ENCODE measurements around the gene TMCC1. TPM values are rescaled to one million over a fixed set of nuclear protein-coding genes. Genes with fewer than 3 reads are reported as not detected.
A peak's percentile ranks its signal among the peaks of the same experiment; 100 is the strongest.

The TMCC1 gene
- total and polyA plus RNA-seq, 2 donors: 12.2 to 24.5 TPM

GRCh38 chr3:129632556-129632955 is 261.0 kb downstream of the TMCC1 start:
- no peaks in the 10 kb centered on the region for H3K9me3 ChIP-seq (ENCODE audit: control insufficient read depth in 2 of 2, insufficient read depth in 1 of 2, low read length in 1 of 2)
- peaks cover 0 to 7% of the 10 kb centered on the region in 2 donors for H3K4me1 ChIP-seq (ENCODE audit: control insufficient read depth in 2 of 2, insufficient read depth in 2 of 2, low read length in 2 of 2)
- WGBS: 97% methylated on average over 11 of the region's 11 CpGs
- no peak overlapping the region for H3K27ac ChIP-seq (ENCODE audit: low read depth in 1 of 2, low read length in 1 of 2)
- no peaks in the 10 kb centered on the region for H3K36me3 ChIP-seq (ENCODE audit: control insufficient read depth in 2 of 2, insufficient read depth in 2 of 2, low read length in 1 of 2)
- no peak for DNase-seq (ENCODE audit: low read depth in 6 of 9, low spot score in 9 of 9)
- H3K27me3 ChIP-seq (ENCODE audit: control insufficient read depth in 2 of 2, insufficient read depth in 1 of 2, low read length in 1 of 2): peaks cover 0 to 6% of the 10 kb centered on the region in 2 donors
- H3K4me3 ChIP-seq (ENCODE audit: low read length in 2 of 2): no peak overlapping the region

- no peak for DNase-seq (ENCODE audit: low read depth in 6 of 9, low spot score in 9 of 9)
- Histone ChIP-seq H3K27me3 (ENCODE audit: control insufficient read depth in 2 of 2, insufficient read depth in 1 of 2, low read length in 1 of 2) (peaks cover 0 to 11% of the 10 kb centered on the region in 2 donors), H3K4me1 (ENCODE audit: control insufficient read depth in 2 of 2, insufficient read depth in 2 of 2, low read length in 2 of 2) (peaks cover 0 to 12% of the 10 kb centered on the region in 2 donors), H3K4me3 (ENCODE audit: low read length in 2 of 2) (no peak overlapping the region), H3K36me3 (ENCODE audit: control insufficient read depth in 2 of 2, insufficient read depth in 2 of 2, low read length in 1 of 2) (no peaks in the 10 kb centered on the region), H3K27ac (ENCODE audit: low read depth in 1 of 2, low read length in 1 of 2) (no peak overlapping the region), H3K9me3 (ENCODE audit: control insufficient read depth in 2 of 2, insufficient read depth in 1 of 2, low read length in 1 of 2) (no peaks in the 10 kb centered on the region)
- 96% methylated on average over 9 of the region's 9 CpGs for WGBS
Observed at GRCh38 chr3:129632056-129632455, 261.5 kb downstream of the TMCC1 start.

- Histone ChIP-seq H3K27me3 (ENCODE audit: control insufficient read depth in 2 of 2, insufficient read depth in 1 of 2, low read length in 1 of 2) (peaks cover 0 to 14% of the 10 kb centered on the region in 2 donors), H3K27ac (ENCODE audit: low read depth in 1 of 2, low read length in 1 of 2) (no peak overlapping the region), H3K4me3 (ENCODE audit: low read length in 2 of 2) (no peak overlapping the region), H3K9me3 (ENCODE audit: control insufficient read depth in 2 of 2, insufficient read depth in 1 of 2, low read length in 1 of 2) (no peaks in the 10 kb centered on the region), H3K36me3 (ENCODE audit: control insufficient read depth in 2 of 2, insufficient read depth in 2 of 2, low read length in 1 of 2) (no peaks in the 10 kb centered on the region), H3K4me1 (ENCODE audit: control insufficient read depth in 2 of 2, insufficient read depth in 2 of 2, low read length in 2 of 2) (peaks cover 6 to 37% of the 10 kb centered on the region in 2 donors)
- 84% methylated on average over 6 of the region's 6 CpGs for WGBS
- no peak for DNase-seq (ENCODE audit: low read depth in 6 of 9, low spot score in 9 of 9)
Observed at GRCh38 chr3:129629011-129629410, 264.5 kb downstream of the TMCC1 start.

GRCh38 chr3:129628169-129628522 is 265.4 kb downstream of the TMCC1 start:
- H3K4me1 ChIP-seq (ENCODE audit: control insufficient read depth in 2 of 2, insufficient read depth in 2 of 2, low read length in 2 of 2): peaks cover 6 to 40% of the 10 kb centered on the region in 2 donors
- DNase-seq (ENCODE audit: low read depth in 6 of 9, low spot score in 9 of 9): no peak
- H3K27me3 ChIP-seq (ENCODE audit: control insufficient read depth in 2 of 2, insufficient read depth in 1 of 2, low read length in 1 of 2): peaks cover 0 to 14% of the 10 kb centered on the region in 2 donors
- H3K36me3 ChIP-seq (ENCODE audit: control insufficient read depth in 2 of 2, insufficient read depth in 2 of 2, low read length in 1 of 2): no peaks in the 10 kb centered on the region
- peak overlapping the region; percentile 52 to 65 for H3K4me3 ChIP-seq (ENCODE audit: low read length in 2 of 2)
- 22% methylated on average over 9 of the region's 9 CpGs for WGBS
- H3K9me3 ChIP-seq (ENCODE audit: control insufficient read depth in 2 of 2, insufficient read depth in 1 of 2, low read length in 1 of 2): no peaks in the 10 kb centered on the region
- no peak overlapping the region for H3K27ac ChIP-seq (ENCODE audit: low read depth in 1 of 2, low read length in 1 of 2)

- Histone ChIP-seq H3K27me3 (ENCODE audit: control insufficient read depth in 2 of 2, insufficient read depth in 1 of 2, low read length in 1 of 2) (peaks cover 0 to 14% of the 10 kb centered on the region in 2 donors), H3K27ac (ENCODE audit: low read depth in 1 of 2, low read length in 1 of 2) (peak overlapping the region; percentile 44 to 56), H3K9me3 (ENCODE audit: control insufficient read depth in 2 of 2, insufficient read depth in 1 of 2, low read length in 1 of 2) (no peaks in the 10 kb centered on the region), H3K4me1 (ENCODE audit: control insufficient read depth in 2 of 2, insufficient read depth in 2 of 2, low read length in 2 of 2) (peaks cover 6 to 40% of the 10 kb centered on the region in 2 donors), H3K4me3 (ENCODE audit: low read length in 2 of 2) (peak overlapping the region; percentile 52 to 65), H3K36me3 (ENCODE audit: control insufficient read depth in 2 of 2, insufficient read depth in 2 of 2, low read length in 1 of 2) (no peaks in the 10 kb centered on the region)
- 1% methylated on average over 38 of the region's 38 CpGs for WGBS
- peak; percentile 49 to 88 (median 67) for DNase-seq (ENCODE audit: low read depth in 6 of 9, low spot score in 9 of 9)
Observed at GRCh38 chr3:129627350-129628168, 266.0 kb downstream of the TMCC1 start.

GRCh38 chr3:129626744-129627349 is 266.7 kb downstream of the TMCC1 start:
- Histone ChIP-seq H3K36me3 (ENCODE audit: control insufficient read depth in 2 of 2, insufficient read depth in 2 of 2, low read length in 1 of 2) (no peaks in the 10 kb centered on the region), H3K27ac (ENCODE audit: low read depth in 1 of 2, low read length in 1 of 2) (peak overlapping the region; percentile 33 to 44), H3K9me3 (ENCODE audit: control insufficient read depth in 2 of 2, insufficient read depth in 1 of 2, low read length in 1 of 2) (no peaks in the 10 kb centered on the region), H3K27me3 (ENCODE audit: control insufficient read depth in 2 of 2, insufficient read depth in 1 of 2, low read length in 1 of 2) (peaks cover 0 to 14% of the 10 kb centered on the region in 2 donors), H3K4me3 (ENCODE audit: low read length in 2 of 2) (peak overlapping the region; percentile 52 to 65), H3K4me1 (ENCODE audit: control insufficient read depth in 2 of 2, insufficient read depth in 2 of 2, low read length in 2 of 2) (peaks cover 6 to 44% of the 10 kb centered on the region in 2 donors)
- peak in 5 of 9 donors; percentile 40 to 76 (median 63) for DNase-seq (ENCODE audit: low read depth in 6 of 9, low spot score in 9 of 9)
- WGBS: under 1% methylated on average over 49 of the region's 49 CpGs

GRCh38 chr3:129625072-129625874 is 268.2 kb downstream of the TMCC1 start:
- no peak for DNase-seq (ENCODE audit: low read depth in 6 of 9, low spot score in 9 of 9)
- Histone ChIP-seq H3K36me3 (ENCODE audit: control insufficient read depth in 2 of 2, insufficient read depth in 2 of 2, low read length in 1 of 2) (no peaks in the 10 kb centered on the region), H3K27ac (ENCODE audit: low read depth in 1 of 2, low read length in 1 of 2) (no peak overlapping the region), H3K9me3 (ENCODE audit: control insufficient read depth in 2 of 2, insufficient read depth in 1 of 2, low read length in 1 of 2) (no peaks in the 10 kb centered on the region), H3K4me3 (ENCODE audit: low read length in 2 of 2) (no peak overlapping the region), H3K4me1 (ENCODE audit: control insufficient read depth in 2 of 2, insufficient read depth in 2 of 2, low read length in 2 of 2) (peaks cover 6 to 44% of the 10 kb centered on the region in 2 donors), H3K27me3 (ENCODE audit: control insufficient read depth in 2 of 2, insufficient read depth in 1 of 2, low read length in 1 of 2) (peaks cover 0 to 14% of the 10 kb centered on the region in 2 donors)
- WGBS: 89% methylated on average over 12 of the region's 12 CpGs

- no peak overlapping the region for H3K27ac ChIP-seq (ENCODE audit: low read depth in 1 of 2, low read length in 1 of 2)
- DNase-seq (ENCODE audit: low read depth in 6 of 9, low spot score in 9 of 9): no peak
Observed at GRCh38 chr3:129624347-129625071, 269.0 kb downstream of the TMCC1 start.

More at GRCh38 chr3:129624347-129625071, 269.0 kb downstream of the TMCC1 start:
- Histone ChIP-seq H3K4me3 (ENCODE audit: low read length in 2 of 2) (no peak overlapping the region), H3K4me1 (ENCODE audit: control insufficient read depth in 2 of 2, insufficient read depth in 2 of 2, low read length in 2 of 2) (peaks cover 6 to 46% of the 10 kb centered on the region in 2 donors), H3K27me3 (ENCODE audit: control insufficient read depth in 2 of 2, insufficient read depth in 1 of 2, low read length in 1 of 2) (peaks cover 0 to 14% of the 10 kb centered on the region in 2 donors), H3K36me3 (ENCODE audit: control insufficient read depth in 2 of 2, insufficient read depth in 2 of 2, low read length in 1 of 2) (no peaks in the 10 kb centered on the region), H3K9me3 (ENCODE audit: control insufficient read depth in 2 of 2, insufficient read depth in 1 of 2, low read length in 1 of 2) (no peaks in the 10 kb centered on the region)
- 93% methylated on average over 11 of the region's 11 CpGs for WGBS
